GM23338 (cell line): ENCODE results near the gene GRID1. TPM values are rescaled to one million over a fixed set of nuclear protein-coding genes. Genes with fewer than 3 reads are reported as not detected.

ENCODE experiments used
- CREB1 ChIP-seq: fragments of 250-450 bp; sonication (Bioruptor Pico); IDR thresholded peaks from 2 replicates; pipeline ENCODE4 v1.5.0; 2020; ENCODE audit warnings: low read depth, mild to moderate bottlenecking, moderate library complexity
- EZH2 ChIP-seq: fragments of 200-600 bp; sonication (generic); IDR thresholded peaks from one replicate; pipeline ENCODE4 v1.8.0; 2017; ENCODE audit warnings: antibody characterized with exemption, mild to moderate bottlenecking, low read depth; ENCODE audit not compliant: unreplicated experiment
- EZH2phosphoT487 ChIP-seq: fragments of 200-600 bp; sonication (generic); IDR thresholded peaks from one replicate; pipeline ENCODE4 v1.8.1; 2018; ENCODE audit warnings: antibody characterized with exemption; ENCODE audit not compliant: unreplicated experiment
- JUNB ChIP-seq: IDR thresholded peaks from one replicate; pipeline ENCODE4 v1.6.1; 2016; ENCODE audit warnings: antibody characterized with exemption; ENCODE audit not compliant: unreplicated experiment
- NANOG ChIP-seq: IDR thresholded peaks from 2 replicates; pipeline ENCODE4 v1.6.1; 2016; ENCODE audit warnings: antibody characterized with exemption, borderline replicate concordance
- POLR2AphosphoS5 ChIP-seq: IDR thresholded peaks from 2 replicates; pipeline ENCODE4 v1.6.1; 2016; ENCODE audit warnings: antibody characterized with exemption, low read depth
- STAT1 ChIP-seq: IDR thresholded peaks from one replicate; pipeline ENCODE4 v1.6.1; 2016; ENCODE audit warnings: antibody characterized with exemption; ENCODE audit not compliant: unreplicated experiment
- ZNF114 ChIP-seq: fragments of 250-450 bp; sonication (Bioruptor Pico); IDR thresholded peaks from 2 replicates; pipeline ENCODE4 v1.5.0; 2020; ENCODE audit warnings: mild to moderate bottlenecking, moderate library complexity
- ZNF331 ChIP-seq: fragments of 250-450 bp; sonication (Bioruptor Pico); IDR thresholded peaks from 2 replicates; pipeline ENCODE4 v1.5.0; 2020; ENCODE audit warnings: low read depth, mild to moderate bottlenecking, moderate library complexity
- polyA plus RNA-seq: library from polyadenylated mRNA; unstranded; fragments of >200 nt; fragmentation: Nextera tagmentation; extraction: Ambion mirVana; gene quantifications from 2 replicates; pipeline ENCODE4 v1.2.1, GENCODE V29; 2016
- total RNA-seq: library from RNA; depleted of rRNA; stranded (reverse); fragments of >200 nt; shearing (Covaris generic); gene quantifications from 2 replicates; pipeline ENCODE4 v1.2.3, GENCODE V29; 2014
- TF ChIP-seq, protein P1 (sequence below): fragments of 250-450 bp; sonication (Bioruptor Pico); IDR thresholded peaks from 2 replicates; pipeline ENCODE4 v1.5.0; 2020; ENCODE audit warnings: mild to moderate bottlenecking, moderate library complexity
- TF ChIP-seq, protein P2 (sequence below), 2 experiments: fragments of 200-600 bp in 1 of 2; sonication (generic) in 1 of 2; conservative IDR thresholded peaks; 2 replicates each; pipeline versions ENCODE4 v1.5.1 to v1.6.1; 2016 to 2017; ENCODE audit warnings: antibody characterized with exemption in 2 of 2, low read depth in 2 of 2, mild to moderate bottlenecking in 2 of 2, moderate library complexity in 1 of 2
- TF ChIP-seq, protein P3 (sequence below): IDR thresholded peaks from 2 replicates; pipeline ENCODE4 v1.6.1; 2016; ENCODE audit warnings: antibody characterized with exemption

The GRID1 gene
- total and polyA plus RNA-seq, 2 experiments from 2014 or later: 0.14 to 0.15 TPM

DNA sequence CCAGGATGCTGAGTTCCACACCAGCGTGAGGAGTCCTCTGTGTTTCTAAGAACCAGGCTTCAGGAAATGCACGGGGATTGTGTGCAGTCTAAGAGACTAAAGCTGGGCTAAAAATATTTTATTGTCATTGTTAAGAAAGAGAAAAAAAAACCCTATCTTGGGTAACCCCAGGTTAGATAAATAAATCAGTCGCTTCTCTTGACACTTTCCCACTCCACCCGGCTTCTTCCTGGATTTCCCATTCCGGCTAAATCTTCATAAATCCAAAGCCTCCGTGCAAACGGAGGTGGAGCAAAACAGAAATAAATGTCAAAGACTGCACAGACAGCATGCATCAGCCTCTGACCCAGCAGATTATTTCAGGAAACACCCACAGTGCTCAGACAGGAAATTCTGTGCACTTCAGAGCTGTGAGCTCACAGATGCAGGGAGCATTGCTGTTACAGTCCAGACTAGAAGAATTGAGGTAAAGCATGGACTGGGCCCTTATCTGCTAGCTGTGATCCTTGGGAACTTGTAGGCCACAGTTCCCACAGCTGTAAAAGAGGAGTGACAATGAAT lies 44.8 kb upstream of the GRID1 start (continued):
- TF ChIP-seq, protein P1, sequence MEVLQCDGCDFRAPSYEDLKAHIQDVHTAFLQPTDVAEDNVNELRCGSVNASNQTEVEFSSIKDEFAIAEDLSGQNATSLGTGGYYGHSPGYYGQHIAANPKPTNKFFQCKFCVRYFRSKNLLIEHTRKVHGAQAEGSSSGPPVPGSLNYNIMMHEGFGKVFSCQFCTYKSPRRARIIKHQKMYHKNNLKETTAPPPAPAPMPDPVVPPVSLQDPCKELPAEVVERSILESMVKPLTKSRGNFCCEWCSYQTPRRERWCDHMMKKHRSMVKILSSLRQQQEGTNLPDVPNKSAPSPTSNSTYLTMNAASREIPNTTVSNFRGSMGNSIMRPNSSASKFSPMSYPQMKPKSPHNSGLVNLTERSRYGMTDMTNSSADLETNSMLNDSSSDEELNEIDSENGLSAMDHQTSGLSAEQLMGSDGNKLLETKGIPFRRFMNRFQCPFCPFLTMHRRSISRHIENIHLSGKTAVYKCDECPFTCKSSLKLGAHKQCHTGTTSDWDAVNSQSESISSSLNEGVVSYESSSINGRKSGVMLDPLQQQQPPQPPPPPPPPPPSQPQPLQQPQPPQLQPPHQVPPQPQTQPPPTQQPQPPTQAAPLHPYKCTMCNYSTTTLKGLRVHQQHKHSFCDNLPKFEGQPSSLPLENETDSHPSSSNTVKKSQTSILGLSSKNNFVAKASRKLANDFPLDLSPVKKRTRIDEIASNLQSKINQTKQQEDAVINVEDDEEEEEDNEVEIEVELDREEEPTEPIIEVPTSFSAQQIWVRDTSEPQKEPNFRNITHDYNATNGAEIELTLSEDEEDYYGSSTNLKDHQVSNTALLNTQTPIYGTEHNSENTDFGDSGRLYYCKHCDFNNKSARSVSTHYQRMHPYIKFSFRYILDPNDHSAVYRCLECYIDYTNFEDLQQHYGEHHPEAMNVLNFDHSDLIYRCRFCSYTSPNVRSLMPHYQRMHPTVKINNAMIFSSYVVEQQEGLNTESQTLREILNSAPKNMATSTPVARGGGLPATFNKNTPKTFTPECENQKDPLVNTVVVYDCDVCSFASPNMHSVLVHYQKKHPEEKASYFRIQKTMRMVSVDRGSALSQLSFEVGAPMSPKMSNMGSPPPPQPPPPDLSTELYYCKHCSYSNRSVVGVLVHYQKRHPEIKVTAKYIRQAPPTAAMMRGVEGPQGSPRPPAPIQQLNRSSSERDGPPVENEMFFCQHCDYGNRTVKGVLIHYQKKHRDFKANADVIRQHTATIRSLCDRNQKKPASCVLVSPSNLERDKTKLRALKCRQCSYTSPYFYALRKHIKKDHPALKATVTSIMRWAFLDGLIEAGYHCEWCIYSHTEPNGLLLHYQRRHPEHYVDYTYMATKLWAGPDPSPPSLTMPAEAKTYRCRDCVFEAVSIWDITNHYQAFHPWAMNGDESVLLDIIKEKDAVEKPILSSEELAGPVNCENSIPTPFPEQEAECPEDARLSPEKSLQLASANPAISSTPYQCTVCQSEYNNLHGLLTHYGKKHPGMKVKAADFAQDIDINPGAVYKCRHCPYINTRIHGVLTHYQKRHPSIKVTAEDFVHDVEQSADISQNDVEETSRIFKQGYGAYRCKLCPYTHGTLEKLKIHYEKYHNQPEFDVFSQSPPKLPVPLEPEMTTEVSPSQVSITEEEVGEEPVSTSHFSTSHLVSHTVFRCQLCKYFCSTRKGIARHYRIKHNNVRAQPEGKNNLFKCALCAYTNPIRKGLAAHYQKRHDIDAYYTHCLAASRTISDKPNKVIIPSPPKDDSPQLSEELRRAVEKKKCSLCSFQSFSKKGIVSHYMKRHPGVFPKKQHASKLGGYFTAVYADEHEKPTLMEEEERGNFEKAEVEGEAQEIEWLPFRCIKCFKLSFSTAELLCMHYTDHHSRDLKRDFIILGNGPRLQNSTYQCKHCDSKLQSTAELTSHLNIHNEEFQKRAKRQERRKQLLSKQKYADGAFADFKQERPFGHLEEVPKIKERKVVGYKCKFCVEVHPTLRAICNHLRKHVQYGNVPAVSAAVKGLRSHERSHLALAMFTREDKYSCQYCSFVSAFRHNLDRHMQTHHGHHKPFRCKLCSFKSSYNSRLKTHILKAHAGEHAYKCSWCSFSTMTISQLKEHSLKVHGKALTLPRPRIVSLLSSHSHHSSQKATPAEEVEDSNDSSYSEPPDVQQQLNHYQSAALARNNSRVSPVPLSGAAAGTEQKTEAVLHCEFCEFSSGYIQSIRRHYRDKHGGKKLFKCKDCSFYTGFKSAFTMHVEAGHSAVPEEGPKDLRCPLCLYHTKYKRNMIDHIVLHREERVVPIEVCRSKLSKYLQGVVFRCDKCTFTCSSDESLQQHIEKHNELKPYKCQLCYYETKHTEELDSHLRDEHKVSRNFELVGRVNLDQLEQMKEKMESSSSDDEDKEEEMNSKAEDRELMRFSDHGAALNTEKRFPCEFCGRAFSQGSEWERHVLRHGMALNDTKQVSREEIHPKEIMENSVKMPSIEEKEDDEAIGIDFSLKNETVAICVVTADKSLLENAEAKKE (CRISPR knock-in tag): no peak
- TF ChIP-seq, protein P2, sequence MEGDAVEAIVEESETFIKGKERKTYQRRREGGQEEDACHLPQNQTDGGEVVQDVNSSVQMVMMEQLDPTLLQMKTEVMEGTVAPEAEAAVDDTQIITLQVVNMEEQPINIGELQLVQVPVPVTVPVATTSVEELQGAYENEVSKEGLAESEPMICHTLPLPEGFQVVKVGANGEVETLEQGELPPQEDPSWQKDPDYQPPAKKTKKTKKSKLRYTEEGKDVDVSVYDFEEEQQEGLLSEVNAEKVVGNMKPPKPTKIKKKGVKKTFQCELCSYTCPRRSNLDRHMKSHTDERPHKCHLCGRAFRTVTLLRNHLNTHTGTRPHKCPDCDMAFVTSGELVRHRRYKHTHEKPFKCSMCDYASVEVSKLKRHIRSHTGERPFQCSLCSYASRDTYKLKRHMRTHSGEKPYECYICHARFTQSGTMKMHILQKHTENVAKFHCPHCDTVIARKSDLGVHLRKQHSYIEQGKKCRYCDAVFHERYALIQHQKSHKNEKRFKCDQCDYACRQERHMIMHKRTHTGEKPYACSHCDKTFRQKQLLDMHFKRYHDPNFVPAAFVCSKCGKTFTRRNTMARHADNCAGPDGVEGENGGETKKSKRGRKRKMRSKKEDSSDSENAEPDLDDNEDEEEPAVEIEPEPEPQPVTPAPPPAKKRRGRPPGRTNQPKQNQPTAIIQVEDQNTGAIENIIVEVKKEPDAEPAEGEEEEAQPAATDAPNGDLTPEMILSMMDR (conservative IDR thresholded peaks at IDR 0.05; ENCODE audit: low read depth in 2 of 2): no peak
- TF ChIP-seq EZH2phosphoT487: no peak
- no peak for TF ChIP-seq NANOG
- TF ChIP-seq ZNF114 (CRISPR knock-in tag): no peak
- TF ChIP-seq ZNF331: no peak
- no peak for TF ChIP-seq STAT1
- no peak for TF ChIP-seq EZH2
- TF ChIP-seq JUNB: no peak
- TF ChIP-seq CREB1 (CRISPR knock-in tag): no peak
- no peak for TF ChIP-seq POLR2AphosphoS5
- TF ChIP-seq, protein P3, sequence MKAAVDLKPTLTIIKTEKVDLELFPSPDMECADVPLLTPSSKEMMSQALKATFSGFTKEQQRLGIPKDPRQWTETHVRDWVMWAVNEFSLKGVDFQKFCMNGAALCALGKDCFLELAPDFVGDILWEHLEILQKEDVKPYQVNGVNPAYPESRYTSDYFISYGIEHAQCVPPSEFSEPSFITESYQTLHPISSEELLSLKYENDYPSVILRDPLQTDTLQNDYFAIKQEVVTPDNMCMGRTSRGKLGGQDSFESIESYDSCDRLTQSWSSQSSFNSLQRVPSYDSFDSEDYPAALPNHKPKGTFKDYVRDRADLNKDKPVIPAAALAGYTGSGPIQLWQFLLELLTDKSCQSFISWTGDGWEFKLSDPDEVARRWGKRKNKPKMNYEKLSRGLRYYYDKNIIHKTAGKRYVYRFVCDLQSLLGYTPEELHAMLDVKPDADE: no peak
